ENCODE results near the gene ARHGDIA. TPM values are rescaled to one million over a fixed set of nuclear protein-coding genes. Genes with fewer than 3 reads are reported as not detected.

ARHGDIA gene
- total RNA-seq, 4 donors from 2014 or later = 31.2 to 350 (median 55.1) TPM

- no peak for TF ChIP-seq POLR2A (IDR thresholded peaks at IDR 0.05)
- no peak for TF ChIP-seq CTCF (IDR thresholded peaks at IDR 0.05)
- Histone ChIP-seq H3K27me3 (no peaks in the 10 kb centered on the region), H3K4me3 (no peak overlapping the region), H3K27ac (no peak overlapping the region), H3K9me3 (no peaks in the 10 kb centered on the region), H3K36me3 (no peaks in the 10 kb centered on the region), H3K4me1 (peaks cover 0 to 16% of the 10 kb centered on the region in 2 donors)
- intact Hi-C loops (cut with DNase I; ENCODE audit: low total_unique reads) = no loop called here
- DNase-seq = no peak
These were observed 33.7 kb upstream of the ARHGDIA start for GRCh38 chr17:81904600-81905423.

GRCh38 chr17:81903896-81904599 lies 32.9 kb upstream of the ARHGDIA start:
- Histone ChIP-seq H3K4me3 (no peak overlapping the region), H3K27ac (no peak overlapping the region), H3K36me3 (no peaks in the 10 kb centered on the region), H3K9me3 (no peaks in the 10 kb centered on the region), H3K27me3 (no peaks in the 10 kb centered on the region), H3K4me1 (peaks cover 0 to 16% of the 10 kb centered on the region in 2 donors)
- TF ChIP-seq POLR2A (IDR thresholded peaks at IDR 0.05) (no peak), CTCF (IDR thresholded peaks at IDR 0.05) (no peak)
- DNase-seq = no peak
- intact Hi-C loops (cut with DNase I; ENCODE audit: low total_unique reads) = no loop called here

GRCh38 chr17:81903415-81903831 lies 32.3 kb upstream of the ARHGDIA start:
- Histone ChIP-seq H3K36me3 (no peaks in the 10 kb centered on the region), H3K27ac (no peak overlapping the region), H3K4me3 (no peak overlapping the region), H3K4me1 (peaks cover 0 to 16% of the 10 kb centered on the region in 2 donors), H3K27me3 (no peaks in the 10 kb centered on the region), H3K9me3 (no peaks in the 10 kb centered on the region)
- no peak for DNase-seq
- intact Hi-C loops (cut with DNase I; ENCODE audit: low total_unique reads) = no loop called here
- TF ChIP-seq POLR2A (IDR thresholded peaks at IDR 0.05) (no peak), CTCF (IDR thresholded peaks at IDR 0.05) (no peak)

- H3K4me1 ChIP-seq = peaks cover 0 to 16% of the 10 kb centered on the region in 2 donors
- no peak for DNase-seq
- H3K36me3 ChIP-seq = no peaks in the 10 kb centered on the region
- no peaks in the 10 kb centered on the region for H3K27me3 ChIP-seq
- no peaks in the 10 kb centered on the region for H3K9me3 ChIP-seq
- intact Hi-C loops (cut with DNase I; ENCODE audit: low total_unique reads) = no loop called here
- no peak overlapping the region for H3K4me3 ChIP-seq
- no peak overlapping the region for H3K27ac ChIP-seq
- no peak for TF ChIP-seq POLR2A (IDR thresholded peaks at IDR 0.05)
- TF ChIP-seq CTCF (IDR thresholded peaks at IDR 0.05) = no peak
These were observed 31.7 kb upstream of the ARHGDIA start for GRCh38 chr17:81902653-81903414.
